Activated effector memory CD4-positive, alpha-beta T cell treated with anti-CD3 and anti-CD28 coated beads, Interleukin-2, amount 50 U/mL, for 16 hours (primary cell): ENCODE results near the gene TCERG1L.

Experiments used
- DNase-seq: peaks from one replicate; pipeline ENCODE4 v3.0.0-alpha.2; 2020

The TCERG1L gene

DNA sequence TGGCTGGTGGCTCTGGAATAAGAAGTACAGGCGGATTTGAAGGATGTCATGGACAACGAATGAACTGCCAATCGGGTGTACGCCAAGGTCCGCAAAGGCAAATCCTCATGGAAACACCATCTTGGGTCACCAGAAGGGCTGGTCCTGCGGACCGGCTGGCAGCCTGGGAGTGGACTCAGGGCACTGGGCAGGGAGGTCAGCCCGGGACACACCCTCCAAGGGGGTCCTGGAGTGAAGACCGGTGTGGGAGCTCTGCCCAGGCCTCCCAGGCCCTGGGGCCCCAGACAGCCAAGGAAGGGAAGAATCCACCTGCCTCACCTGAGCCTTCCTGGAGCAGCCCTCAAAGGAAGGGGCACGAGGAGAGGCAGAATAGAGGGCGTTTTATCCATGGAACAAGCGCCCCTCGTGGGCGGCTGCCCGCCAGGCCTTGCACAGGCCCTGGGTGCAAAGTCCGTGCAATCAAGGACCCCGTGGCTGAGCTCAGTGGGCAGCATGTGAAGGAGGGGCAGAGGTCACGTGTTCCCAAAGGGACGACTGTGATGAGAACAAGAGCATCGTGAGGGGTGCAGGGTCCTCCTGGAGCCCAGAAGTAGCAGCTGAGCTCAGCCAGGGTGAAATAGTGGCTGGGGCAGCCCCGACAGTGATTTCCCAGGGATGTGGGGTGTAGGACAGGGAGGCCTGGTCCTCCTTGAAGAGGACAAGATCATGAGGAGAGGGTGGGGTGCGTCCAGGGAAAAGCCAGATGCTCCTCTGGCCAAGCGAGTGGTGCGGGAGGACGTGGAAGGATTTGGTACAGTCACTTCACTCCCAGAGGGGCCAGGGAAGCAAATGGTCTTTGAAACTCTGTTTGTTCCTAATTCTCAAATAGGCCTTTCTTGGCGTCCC lies 105.2 kb downstream of the TCERG1L start:
- DNase-seq, result peak; percentile 50

DNA sequence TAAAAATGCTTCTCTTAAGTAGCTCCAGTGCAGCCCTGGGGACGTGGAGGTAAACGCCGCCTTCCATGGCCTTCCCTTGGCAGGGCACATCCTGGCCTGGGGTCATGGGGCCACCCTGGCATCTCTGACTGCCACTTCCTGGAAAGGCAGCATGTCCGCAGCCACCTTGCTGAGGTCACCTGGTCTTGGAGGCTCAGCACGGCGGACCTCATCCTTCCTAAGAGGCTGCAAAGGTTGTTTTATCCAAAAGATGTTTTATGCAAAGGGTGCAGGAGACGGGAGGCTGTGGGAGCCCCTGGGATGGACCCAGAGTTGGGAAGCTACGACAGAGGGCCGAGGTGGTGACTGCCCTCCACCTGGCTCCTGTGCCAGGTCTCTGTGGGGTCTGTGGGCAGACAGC lies 106.0 kb downstream of the TCERG1L start:
- DNase-seq, result peak; percentile 34

DNA sequence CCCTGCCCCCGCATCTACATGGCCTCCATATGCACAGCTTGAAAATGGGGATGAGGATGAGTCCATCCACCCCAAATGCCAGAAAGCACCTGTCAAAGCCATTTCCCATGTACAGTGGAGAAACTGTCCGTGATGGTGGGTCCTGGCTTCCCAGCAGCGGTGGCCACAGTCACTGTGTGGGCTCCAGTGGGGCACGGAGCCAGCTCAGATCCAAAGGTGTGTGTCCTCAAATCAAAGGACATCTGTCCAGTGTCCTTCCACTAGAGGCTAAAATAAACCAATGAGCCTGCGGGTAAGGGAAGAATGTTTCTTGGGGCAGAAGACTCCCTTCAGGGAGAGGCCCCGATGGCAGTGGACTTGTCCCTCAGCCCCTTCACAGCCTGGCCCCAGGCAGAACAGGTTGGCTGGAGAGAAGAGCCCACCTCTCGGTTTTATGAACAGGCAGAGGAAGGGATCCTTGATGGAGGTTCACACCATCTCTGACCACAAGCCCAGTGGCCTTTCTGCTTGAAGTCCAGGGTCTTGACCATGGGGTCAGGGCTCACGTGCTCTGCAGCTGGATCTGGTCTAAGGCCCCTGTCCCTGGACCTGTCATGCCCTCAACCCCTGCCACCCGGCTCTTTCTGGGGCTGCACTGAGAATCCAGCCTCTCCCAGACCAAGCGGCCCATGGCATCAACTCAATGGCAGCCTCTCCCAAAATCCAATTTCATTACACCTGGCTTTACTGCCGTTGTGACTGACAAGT lies 106.9 kb downstream of the TCERG1L start:
- peak; percentile 33 for DNase-seq

DNA sequence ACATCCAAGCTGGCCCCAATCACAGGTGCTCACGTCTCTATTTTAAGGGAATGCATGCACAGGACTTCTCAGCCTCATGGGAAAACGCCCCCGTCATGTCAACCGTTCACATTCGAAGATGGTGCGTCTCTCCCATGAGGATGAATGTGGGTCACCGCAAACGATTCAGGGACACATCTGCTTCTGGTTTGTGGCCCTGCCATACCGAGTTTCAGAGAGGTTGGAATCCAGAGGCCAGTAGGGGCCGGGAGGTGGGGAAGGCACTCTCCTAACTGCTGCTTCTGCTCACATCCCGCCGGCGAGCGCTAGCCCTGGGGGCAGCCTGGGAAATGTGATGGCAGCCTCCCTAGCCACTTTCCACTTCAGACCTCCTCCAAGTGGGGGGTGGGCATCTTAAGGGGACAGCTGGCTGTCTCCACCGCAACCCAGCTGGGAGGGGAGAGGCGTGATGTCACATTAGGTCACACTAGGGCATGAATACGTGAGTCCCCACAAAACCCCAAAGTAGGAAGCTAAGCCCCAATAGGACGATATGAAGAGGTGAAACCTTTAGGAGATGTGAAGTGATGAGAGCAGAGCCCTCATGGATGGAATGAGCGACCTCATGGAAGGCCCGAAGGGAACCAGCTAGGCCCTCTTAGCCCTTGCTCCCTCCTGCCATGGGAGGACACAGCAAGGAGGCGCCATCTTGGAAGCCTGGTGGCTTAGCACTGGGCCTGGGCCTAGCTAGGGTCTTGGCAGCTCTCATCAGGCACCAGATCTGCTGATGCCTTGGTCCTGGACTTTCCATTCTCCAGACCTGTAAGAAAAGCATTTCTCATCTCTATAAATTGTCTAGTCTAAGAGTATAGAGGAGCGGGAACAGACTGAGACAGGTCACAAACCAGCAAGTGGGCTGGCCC lies 107.8 kb downstream of the TCERG1L start:
- peak; percentile 43 for DNase-seq

DNA sequence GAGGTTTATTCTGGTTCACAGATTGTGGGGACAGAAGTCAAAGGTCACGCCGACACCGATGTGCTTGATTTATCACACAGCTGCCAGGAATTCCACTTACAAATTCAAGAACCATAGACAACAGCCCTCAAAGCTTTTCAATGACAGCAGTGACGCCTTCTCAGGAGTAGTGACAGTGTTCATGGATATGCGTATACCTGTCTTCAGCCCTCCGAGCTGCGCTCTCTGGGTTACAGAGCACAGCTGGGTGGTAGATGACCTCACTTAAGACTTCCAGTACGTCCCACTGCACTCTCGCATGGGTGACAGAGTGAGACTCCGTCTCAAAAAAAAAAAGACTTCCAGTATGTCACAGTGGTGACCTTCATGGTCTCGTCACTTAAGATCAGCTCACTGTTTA lies 108.5 kb downstream of the TCERG1L start:
- DNase-seq, result peak; percentile 30

DNA sequence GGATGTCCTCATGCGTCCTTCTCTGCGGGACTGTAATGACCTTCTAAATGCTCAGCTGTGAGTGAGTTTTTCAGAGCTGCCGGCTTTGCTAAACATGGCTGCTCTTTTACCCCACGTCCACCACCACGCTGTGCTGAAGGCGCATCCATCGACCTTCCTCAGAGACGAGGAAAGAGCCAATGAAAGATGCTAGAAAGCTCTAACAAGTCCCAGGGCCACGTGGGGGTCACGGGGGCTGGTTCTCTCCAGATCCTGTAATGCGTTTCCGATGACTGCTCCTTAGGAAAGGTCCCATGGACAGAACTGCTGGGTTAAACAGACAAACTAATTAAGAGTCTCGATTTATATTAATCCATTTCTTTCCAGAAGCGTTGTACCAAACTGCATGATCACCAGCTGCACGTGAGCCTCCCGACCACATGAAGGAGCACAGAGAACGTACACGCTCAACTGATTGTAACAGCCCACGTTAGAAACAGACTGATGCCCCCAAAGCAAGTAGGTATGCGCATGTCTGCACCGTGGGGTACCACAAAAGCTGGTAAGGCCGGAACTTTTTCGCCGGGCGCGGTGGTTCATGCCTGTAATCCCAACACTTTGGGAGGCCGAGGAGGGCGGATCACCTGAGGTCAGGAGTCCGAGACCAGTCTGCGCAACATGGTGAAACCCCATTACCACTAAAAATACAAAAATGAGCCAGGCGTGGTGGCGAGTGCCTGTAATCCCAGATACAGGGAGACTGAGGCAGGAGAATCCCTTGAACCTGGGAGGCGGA lies 109.6 kb downstream of the TCERG1L start:
- peak; percentile 33 for DNase-seq

DNA sequence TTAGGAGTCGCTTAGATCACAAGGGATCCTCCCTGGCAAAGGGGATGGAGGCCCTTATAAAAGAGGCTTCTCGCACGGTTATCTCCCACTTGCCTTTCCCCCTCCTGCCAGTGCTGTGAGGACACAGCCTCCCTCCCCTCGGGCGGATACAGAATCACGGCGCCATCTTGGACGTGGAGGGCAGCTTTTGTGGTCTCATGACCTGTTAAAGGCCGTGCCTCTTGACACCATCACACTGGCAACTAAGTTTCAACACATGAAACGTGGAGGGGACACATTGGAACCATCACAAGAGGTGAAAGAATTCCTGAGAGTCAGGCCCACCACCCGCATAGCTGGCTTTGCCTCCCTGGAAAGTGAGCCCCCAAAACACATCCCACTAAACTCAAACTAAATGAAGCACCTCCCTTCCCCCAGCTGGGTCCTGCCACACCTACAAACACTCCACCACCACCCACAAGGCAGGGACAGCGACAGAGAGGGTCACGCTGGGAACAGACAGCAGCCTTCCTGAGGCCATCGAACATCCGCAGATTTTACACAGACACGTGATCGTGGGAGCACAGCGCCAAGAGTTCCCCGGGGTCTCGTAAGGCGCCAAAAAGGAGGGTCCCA lies 110.6 kb downstream of the TCERG1L start:
- peak; percentile 41 for DNase-seq

DNA sequence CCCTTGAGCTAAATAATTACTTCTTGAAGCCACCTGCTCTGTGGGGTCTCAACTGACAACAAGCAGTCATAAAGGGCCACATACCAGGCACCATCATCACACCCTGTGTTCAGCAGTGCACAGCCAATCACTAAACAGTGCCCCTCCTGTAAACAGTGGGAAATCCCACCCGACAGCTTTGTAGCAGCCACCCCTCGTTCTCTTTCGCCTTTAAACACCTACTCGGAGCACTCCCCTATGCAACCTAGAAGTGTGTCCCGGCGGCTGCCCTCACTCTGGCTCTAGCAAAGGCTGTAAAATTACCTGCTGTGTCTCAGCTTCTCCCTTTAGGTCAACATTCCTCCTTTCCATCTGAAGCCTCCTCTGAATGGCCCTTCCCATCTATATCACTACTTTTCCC lies 111.9 kb downstream of the TCERG1L start:
- peak; percentile 22 for DNase-seq

DNA sequence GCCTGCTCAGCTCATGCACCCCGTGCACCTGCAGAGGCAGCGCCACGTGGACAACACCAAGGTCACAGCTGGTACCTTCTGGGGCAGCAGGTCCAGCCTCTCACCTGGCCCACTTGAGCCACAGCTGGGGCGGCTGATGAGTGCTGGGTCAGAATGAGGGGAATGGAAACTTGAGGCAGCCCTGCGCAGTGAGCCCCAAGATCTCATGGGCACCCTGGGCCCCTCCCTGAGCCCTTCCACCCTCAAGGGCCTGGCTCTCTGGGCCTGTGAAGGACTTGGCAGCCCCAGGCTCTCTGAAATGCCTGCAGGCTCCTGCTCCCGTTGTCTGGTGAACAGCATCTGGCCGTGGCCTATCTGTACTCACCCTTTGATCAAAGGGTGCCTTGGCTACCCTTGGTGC lies 112.7 kb downstream of the TCERG1L start:
- DNase-seq, result peak; percentile 50

DNA sequence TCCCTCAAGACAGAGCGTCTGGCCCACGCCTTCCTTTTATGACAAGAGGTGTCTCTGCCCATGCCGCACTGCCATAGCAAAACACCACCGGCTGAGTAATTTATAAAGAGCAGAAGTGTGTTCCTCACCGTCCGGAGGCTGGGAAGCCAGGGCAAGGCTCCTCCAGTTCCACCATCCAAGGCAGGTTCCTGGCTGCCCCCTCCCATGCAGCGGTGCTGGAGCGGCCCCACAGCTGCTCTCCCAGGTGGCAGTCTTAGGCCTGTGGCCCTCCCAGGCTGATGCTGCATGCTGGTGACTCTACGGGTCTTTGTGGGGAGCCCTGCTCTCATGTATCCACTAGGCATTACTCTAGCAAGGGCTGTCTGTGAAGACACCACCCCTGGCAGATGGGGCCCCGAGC lies 113.1 kb downstream of the TCERG1L start:
- DNase-seq, result peak; percentile 27

DNA sequence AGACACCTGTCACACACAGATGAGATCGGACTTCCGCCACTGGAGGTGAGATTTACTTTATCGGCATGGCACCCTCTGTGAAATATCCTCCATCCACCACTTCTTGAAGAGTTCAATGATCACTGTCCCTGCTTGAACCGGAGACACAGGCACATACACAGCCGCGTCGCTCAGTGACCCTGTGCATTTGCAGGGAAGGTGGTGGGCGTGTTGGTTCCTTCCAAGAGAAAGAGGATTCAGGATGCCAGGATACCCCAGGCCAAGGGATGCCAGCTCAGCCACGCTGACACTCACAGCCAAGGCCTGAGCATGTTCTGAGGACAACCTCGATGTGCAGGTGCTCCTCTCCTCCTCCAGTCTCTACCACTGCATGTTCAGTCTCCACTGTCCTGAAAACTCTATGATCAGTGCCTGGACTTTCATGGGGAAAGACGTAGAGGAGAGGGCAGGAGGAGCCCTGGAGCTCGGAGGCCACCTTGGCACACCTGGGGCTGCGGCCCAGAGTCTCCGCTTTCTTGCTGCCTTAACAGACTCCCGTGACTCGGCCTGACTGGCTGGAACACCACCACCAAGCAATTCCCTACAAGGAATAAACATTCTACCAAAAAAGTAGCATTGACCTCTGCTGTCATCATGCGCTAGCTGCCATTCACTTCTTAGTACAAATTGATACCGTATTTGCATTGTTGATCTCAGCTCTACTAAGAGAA lies 115.2 kb downstream of the TCERG1L start:
- peak; percentile 33 for DNase-seq

DNA sequence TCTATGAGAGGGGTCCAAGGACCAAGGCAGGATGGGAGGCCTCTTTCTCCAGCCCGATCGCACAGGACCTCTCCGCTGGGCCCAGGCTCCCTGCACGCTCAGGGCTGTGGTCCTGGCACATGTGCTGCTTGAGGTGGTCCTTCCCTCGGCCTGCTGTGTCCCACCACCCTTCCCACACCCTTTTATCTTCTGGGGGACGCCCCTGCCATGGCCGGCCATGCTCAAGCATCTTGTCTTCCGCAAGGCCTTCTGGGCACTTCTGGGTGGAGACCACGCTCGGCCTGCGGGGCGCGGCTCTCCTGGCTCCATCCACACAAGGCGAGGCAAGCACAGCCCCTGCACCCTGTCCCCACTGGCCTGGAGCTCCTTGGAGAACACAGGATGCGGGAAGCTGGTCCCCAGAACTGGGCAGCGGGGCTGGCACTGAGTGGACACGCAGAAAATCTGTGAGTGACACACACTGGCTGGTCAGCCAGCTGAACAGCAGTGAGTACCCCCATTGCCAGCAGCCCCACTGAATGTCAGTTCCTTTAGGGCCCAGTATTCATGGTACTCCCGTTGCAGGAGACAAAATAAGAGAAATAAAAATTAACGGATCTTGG lies 115.9 kb downstream of the TCERG1L start:
- DNase-seq, result peak; percentile 58

DNA sequence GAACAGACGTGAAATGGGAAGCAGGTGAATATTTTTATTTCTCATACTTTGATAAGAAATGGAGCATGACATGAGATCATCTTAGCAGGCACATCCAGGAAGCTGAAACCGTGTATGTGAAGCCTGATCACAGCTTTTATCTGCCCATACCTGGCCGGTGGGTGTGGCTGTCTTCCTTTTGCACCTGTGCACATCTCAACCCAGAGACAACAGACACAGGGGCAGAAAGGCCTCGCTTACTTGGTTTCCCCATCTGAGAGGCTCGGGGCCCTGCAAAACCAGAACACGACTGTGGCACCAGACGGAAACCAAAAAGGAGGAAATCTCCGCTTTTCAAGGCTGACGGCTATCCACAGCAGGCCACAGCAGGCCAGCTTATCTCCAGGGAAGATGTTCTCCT lies 116.4 kb downstream of the TCERG1L start:
- peak; percentile 31 for DNase-seq

DNA sequence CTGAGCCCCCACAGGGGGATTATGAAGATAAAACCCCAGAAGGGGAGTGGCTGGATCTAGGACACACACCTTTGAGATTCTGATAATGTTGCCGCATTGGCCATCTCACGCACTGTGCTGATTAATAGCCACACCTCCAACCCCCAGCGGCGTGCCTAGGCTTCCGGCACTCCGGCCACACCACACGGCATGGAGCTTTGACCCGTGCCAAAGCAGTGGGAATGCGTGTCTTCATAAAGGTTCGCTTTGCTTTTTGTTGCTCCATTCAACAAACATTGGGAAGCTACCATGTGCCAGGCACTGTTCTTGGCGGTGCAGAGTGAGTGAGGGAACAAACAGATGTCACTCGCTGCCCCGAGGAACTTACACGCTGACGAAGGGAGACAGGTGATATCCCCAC lies 117.6 kb downstream of the TCERG1L start:
- DNase-seq, result peak; percentile 37

DNA sequence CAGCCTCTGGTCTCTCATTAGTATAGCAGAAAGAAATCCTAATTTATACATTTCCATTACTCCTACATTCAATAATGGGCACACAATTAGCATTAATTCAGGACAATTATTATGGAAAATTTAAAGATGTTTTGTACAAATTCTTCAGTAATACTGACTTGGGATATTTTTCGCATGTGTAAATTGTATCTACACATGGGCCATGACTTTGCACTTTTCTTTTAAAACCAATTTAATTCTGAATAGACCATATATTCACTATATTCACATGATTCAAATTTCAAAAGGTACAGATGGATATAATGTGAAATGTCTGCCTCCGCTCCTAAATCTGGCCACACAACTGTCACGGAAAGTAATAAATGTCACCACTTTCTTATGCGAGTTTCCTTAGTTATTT lies 123.0 kb downstream of the TCERG1L start:
- no peak for DNase-seq

DNA sequence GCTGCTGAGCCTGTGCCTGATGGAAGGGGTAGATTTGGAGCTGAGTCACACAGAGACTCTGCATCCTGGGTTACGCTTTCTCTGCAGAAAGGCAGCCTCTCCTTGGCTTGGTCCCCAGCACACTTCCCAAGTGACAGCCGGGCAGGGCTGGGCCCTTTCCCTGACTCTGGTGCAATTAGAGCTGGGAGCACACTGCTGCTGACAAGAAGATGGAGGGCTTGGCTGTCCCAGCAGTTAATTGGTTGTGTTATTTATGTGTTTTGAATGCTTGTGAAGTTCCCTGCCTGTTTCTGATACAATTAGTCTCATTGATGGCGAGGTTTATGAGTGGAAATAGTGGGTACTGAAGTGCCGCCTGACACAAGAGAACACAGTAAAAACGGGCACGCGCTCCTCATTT lies 123.6 kb downstream of the TCERG1L start:
- no peak for DNase-seq

DNA sequence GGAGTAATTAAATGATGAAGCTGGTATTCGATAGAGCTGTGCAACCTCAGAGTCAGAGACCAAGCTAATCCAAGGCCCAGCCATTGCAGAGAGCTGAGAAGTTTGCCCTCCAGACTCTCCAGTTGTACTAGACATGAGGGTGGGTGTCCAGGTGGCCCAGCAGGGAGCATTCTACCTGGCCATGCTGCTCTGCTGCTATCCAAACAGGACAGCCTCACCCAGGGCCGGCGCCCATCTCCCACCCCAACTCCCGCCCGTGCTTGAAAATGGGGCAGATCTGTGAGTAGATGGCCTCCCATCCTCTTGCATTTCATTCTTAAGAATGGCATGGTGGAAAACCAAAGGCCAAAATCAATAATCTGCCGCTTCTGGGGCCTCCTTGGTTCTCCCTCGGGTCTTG lies 124.2 kb downstream of the TCERG1L start:
- DNase-seq, result peak; percentile 53

DNA sequence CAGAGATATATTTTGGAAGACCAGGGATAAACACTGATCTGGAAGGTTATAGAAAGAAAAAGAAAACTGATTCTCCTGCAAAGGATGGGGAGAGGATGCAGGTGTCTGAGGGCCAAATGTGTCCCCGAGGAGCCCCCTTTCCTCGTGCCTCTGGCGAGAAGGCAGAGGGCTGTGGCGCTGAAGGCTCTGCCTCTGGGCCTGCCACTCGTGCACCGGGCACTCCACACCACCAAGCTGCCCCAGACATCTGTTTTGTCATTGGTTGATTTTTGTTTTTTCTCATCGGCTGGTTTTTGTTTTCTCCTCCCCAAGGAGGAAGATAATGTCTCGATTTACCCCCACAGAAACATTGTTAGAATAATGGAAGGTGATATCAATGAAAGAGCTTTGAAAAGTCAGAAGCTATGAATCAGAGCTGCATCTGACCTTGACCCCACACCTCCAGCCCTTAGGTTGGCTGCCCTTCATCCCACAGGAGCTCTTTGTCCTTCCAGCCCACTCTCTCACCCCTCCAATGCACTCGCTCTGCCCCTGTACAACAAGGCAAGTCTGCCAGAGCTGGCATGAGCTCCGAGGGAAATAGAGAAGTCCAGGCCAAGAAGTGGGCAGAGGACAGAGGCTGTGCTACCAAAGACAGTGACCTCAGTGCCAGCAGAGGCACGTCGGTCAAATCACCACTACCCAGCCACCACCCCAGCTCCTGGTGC lies 124.8 kb downstream of the TCERG1L start:
- peak; percentile 46 for DNase-seq

DNA sequence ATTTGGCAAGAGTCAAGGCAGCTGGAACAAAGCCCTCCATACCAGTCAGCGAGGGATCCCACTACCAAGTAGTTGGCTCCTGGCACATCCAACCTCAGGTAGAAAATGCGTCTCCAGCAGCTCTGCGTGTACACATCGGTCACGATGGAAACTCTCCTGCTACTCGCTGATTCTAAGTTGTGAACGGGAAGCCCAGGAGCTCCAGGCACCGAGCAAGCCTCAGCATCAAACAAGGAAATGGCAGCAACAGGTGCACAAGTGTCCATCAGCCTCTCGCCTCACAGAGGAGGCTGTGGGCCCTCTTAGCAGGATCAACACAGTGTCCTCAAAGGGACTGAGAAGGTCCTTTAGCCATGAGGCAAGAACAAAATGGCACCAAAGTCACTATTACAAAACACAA lies 127.0 kb downstream of the TCERG1L start:
- peak; percentile 48 for DNase-seq

DNA sequence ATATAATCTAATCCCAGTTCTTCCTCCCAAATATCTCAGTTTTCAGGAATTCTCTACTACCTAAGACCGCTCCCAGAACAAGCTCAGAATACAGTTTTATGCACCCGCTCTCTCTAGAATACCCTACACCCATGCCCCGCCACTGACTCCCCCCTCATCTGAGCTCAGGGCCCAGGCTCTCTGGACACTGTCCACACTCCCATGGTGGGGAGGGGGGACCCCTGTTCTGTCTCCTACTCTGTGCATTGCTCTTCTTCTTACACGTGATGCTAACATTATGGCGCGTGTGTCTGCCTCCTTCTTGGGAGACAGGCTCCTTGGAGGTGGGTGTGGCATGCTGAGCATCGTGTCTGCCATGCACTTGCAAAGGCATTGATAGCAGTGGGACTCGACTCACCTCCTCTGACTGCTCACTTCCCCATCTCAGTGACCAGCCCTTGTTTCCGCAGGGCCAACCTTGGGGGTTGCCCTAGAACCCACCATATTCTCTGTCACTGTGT lies 127.9 kb downstream of the TCERG1L start:
- peak; percentile 17 for DNase-seq
